Activated CD8-positive, alpha-beta memory T cell treated with anti-CD3 and anti-CD28 coated beads, Interleukin-2, amount 50 U/mL, for 1 hour (primary cell): ENCODE results near the gene PCDHGA2.
"Not testable (repeated sequence)": the region's sequence is repeated elsewhere in the genome, so short reads cannot be mapped to it uniquely, and the experiment has no call there.

Experiments
- DNase-seq: peaks from one replicate; pipeline ENCODE4 v3.0.0-alpha.2; 2020; ENCODE audit errors: extremely low read depth

The PCDHGA2 gene

DNA sequence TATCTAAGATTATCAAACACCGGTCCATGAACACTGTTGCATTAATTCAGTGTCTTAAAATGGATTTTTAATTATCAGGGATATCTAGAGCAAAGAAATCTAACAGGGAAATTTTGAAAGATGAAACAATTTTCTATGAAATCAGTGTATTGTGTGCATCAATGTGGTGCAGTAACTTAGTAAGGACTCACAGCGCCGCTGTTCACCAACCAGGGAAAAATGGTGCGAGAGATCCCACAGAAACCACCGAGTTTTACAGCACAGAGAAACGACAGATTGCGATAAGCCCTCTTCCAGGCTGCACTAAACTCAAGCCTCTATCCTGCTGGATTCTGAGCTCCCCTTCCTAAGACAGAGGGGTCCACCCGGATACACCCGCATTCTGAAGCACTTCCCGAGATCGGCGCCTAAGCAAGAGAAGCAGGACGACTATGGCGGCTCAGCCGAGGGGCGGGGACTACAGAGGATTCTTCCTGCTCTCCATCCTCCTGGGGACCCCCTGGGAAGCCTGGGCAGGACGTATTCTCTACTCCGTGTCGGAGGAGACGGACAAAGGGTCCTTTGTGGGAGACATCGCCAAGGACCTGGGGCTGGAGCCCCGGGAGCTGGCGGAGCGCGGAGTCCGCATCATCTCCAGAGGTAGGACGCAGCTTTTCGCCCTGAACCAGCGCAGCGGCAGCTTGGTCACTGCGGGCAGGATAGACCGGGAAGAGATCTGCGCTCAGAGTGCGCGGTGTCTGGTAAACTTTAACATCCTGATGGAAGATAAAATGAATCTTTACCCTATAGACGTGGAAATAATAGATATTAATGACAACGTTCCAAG, 44.1 kb downstream of the PCDHGA2 start, which contains the start of gene PCDHGA7:
Gene PCDHGA7 (plus strand): TSS at position 274 of the 826 bp plus-strand sequence. CDS start 158 bp downstream, at position 432.
- DNase-seq: no peak

DNA sequence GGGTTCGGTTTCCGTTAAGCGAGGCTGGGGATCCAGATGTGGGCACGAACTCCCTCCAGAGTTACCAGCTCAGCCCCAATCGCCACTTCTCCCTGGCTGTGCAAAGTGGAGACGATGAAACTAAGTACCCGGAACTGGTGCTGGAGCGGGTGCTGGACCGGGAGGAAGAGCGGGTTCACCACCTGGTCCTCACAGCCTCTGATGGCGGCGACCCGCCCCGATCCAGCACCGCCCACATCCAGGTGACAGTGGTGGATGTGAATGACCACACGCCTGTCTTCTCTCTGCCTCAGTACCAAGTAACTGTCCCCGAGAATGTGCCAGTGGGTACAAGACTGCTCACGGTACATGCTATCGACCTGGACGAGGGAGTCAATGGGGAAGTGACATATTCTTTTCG, 44.8 kb downstream of the PCDHGA2 start:
- no peak for DNase-seq

DNA sequence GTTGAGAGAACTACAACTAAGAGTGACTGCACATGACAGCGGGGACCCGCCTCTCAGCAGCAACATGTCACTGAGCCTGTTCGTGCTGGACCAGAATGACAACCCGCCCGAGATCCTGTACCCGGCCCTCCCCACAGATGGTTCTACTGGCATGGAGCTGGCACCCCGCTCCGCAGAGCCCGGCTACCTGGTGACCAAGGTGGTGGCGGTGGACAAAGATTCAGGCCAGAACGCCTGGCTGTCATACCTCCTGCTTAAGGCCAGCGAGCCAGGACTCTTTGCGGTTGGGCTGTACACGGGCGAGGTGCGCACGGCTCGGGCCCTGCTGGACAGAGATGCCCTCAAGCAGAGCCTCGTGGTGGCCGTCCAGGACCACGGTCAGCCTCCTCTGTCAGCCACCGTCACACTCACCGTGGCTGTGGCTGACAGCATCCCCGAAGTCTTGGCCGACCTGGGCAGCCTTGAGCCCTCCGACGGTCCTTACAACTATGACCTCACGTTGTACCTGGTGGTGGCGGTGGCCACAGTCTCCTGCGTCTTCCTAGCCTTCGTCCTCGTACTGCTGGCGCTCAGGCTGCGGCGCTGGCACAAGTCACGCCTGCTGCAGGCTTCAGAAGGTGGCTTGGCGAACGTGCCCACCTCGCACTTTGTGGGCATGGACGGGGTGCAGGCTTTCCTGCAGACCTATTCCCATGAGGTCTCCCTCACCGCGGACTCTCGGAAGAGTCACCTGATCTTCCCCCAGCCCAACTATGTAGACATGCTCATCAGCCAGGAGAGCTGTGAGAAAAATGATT, 46.1 kb downstream of the PCDHGA2 start:
- no peak for DNase-seq

DNA sequence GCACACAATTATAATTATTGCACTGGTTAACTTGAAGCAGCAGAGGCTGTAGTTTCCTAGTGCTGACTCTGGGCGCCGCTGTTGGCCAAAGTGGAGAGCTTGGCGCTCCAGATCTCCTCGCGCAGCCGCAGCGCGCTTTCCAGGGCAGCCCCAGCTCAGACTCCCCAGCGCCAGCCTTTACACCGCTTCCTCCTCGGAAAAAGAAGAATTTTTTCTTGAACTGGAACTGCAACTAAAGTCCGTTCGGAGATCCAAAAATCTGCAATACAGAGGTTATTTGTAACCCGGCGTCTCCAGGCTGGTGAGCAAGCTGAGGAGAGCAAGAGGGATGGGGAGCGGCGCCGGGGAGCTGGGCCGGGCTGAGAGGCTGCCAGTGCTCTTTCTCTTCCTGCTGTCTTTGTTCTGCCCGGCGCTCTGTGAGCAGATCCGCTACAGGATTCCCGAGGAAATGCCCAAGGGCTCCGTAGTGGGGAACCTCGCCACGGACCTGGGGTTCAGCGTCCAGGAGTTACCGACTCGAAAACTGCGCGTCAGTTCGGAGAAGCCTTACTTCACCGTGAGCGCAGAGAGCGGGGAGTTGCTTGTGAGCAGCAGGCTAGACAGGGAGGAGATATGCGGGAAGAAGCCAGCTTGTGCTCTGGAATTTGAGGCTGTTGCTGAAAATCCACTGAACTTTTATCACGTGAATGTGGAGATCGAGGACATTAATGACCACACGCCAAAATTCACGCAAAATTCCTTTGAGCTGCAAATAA, 49.2 kb downstream of the PCDHGA2 start, which contains the start of gene PCDHGB4:
Gene PCDHGB4 (plus strand): TSS at position 142 of the 755 bp plus-strand sequence. CDS start 187 bp downstream, at position 329.
- not testable (repeated sequence) for DNase-seq

DNA sequence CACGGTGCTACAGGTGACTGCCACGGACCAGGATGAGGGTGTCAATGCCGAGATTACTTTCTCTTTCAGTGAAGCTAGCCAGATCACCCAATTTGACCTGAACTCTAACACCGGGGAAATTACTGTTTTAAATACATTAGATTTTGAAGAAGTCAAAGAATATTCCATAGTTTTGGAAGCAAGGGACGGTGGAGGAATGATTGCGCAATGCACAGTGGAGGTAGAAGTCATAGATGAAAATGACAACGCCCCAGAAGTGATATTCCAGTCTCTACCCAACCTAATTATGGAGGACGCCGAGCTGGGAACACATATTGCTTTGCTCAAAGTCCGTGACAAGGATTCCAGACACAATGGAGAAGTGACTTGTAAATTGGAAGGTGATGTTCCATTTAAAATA, 50.1 kb downstream of the PCDHGA2 start:
- DNase-seq: no peak

DNA sequence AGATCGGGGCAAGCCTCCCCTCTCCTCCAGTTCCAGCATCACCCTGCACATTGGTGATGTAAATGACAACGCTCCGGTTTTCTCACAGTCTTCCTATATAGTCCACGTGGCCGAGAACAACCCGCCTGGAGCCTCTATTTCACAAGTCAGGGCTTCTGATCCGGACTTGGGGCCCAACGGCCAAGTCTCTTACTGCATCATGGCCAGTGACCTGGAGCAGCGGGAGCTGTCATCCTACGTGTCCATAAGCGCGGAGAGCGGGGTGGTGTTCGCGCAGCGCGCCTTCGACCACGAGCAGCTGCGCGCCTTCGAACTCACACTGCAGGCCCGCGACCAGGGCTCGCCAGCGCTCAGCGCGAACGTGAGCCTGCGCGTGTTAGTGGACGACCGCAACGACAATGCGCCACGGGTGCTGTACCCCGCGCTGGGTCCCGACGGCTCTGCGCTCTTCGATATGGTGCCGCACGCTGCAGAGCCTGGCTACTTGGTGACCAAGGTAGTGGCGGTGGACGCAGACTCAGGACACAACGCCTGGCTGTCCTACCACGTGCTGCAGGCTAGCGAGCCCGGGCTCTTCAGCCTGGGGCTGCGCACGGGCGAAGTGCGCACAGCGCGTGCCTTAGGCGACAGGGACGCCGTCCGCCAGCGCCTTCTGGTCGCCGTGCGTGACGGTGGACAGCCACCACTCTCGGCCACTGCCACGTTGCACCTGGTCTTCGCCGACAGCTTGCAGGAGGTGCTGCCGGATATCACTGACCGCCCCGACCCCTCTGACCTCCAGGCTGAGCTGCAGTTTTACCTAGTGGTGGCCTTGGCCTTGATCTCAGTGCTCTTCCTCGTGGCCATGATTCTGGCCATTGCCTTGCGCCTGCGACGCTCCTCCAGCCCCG, 50.8 kb downstream of the PCDHGA2 start:
- no peak for DNase-seq

DNA sequence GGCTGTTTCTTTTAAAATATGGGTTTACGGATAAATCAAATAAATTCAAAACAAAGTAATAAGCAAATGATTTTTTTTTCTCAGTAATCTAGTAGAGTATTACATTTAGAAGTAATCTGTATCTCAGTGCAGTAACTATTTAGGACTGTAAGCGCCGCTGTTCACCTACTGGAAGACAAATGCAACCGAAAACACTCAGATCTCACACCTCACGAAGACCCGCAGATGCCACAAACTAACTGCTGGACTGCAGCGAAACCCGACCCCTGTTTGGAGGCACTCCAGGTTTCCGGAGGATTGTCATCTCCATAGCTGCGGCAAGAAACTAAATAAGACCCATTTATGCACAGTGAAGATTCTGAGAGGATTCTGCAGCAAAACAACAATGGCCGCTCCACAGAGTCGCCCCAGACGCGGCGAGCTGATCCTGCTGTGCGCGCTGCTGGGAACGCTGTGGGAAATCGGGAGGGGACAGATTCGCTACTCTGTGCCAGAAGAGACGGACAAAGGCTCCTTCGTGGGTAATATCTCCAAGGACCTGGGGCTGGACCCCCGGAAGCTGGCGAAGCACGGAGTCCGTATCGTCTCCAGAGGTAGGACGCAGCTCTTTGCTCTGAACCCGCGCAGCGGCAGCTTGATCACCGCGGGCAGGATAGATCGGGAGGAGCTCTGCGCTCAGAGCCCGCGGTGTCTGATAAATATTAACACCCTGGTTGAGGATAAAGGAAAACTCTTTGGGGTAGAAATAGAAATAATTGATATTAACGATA, 54.1 kb downstream of the PCDHGA2 start, which contains the start of gene PCDHGA8:
Gene PCDHGA8 (plus strand): TSS at position 205 of the 770 bp plus-strand sequence. CDS start 181 bp downstream, at position 386.
- no peak for DNase-seq
